Kidney (tissue), 14 donors: ENCODE data around the gene C11orf42. TPM values are rescaled to one million over a fixed set of nuclear protein-coding genes. Genes with fewer than 3 reads are reported as not detected.

Experiments used
- DNase-seq, 5 donors: peaks; one replicate each; pipeline ENCODE4 v3.0.0-alpha.2; 2013 to 2020
- FAIRE-seq: peaks from 2 replicates; lab custom pipeline; 2012; peaks lifted over from hg19 to GRCh38; lab: Jason Lieb, UNC
- H3K27ac ChIP-seq, 2 donors: one replicate each; pipeline ENCODE4 v1.7.0; 2013; ENCODE audit warnings: low read depth in 2 of 2, low read length in 2 of 2, inconsistent platforms in 1 of 2
- H3K27me3 ChIP-seq: one replicate; pipeline ENCODE4 v1.7.1; 2013; ENCODE audit warnings: low read length, inconsistent platforms; ENCODE audit not compliant: control insufficient read depth, insufficient read depth
- H3K36me3 ChIP-seq, 3 donors: one replicate each; pipeline versions ENCODE4 v1.7.0 to v1.7.1; 2013; ENCODE audit warnings: low read length in 3 of 3, control low read depth in 1 of 3, inconsistent platforms in 1 of 3; ENCODE audit not compliant: insufficient read depth in 3 of 3, control insufficient read depth in 2 of 3
- H3K4me1 ChIP-seq, 3 donors: one replicate each; pipeline versions ENCODE4 v1.7.0 to v1.7.1; 2013; ENCODE audit warnings: low read length in 3 of 3, inconsistent platforms in 1 of 3, low read depth in 1 of 3; ENCODE audit not compliant: control insufficient read depth in 2 of 3, insufficient read depth in 2 of 3
- H3K4me3 ChIP-seq, 3 donors: one replicate each; pipeline versions ENCODE4 v1.7.0 to v1.8.1; 2013; ENCODE audit warnings: low read length in 3 of 3, control low read depth in 1 of 3, inconsistent platforms in 1 of 3
- H3K9ac ChIP-seq, 3 donors: one replicate each; pipeline versions ENCODE4 v1.7.0 to v1.7.1; 2013; ENCODE audit warnings: low read length in 3 of 3, control low read depth in 1 of 3, inconsistent platforms in 1 of 3
- H3K9me3 ChIP-seq, 3 donors: one replicate each; pipeline versions ENCODE4 v1.7.0 to v1.7.1; 2013; ENCODE audit warnings: low read length in 3 of 3, control low read depth in 1 of 3, inconsistent platforms in 1 of 3; ENCODE audit not compliant: control insufficient read depth in 2 of 3, insufficient read depth in 1 of 3
- CTCF ChIP-seq: IDR thresholded peaks from 3 replicates; pipeline ENCODE4 v1.5.1; 2012; ENCODE audit warnings: mild to moderate bottlenecking, moderate library complexity, borderline replicate concordance; ENCODE audit not compliant: insufficient read depth; ENCODE audit errors: extremely low read depth
- intact Hi-C: fragments of 100-400 bp; cut with DNase I; formaldehyde crosslinking; loops from one replicate; pipeline ENCODE4 v1.11.1; 2022
- polyA plus RNA-seq: library from polyadenylated mRNA; stranded (reverse); fragments of 350-450 nt; fragmentation: Illumina TruSeq; extraction: RNeasy Lipid Tissue Mini Kit (QIAGEN cat#74804); gene quantifications from one replicate; pipeline ENCODE4 v1.2.3, GENCODE V29; 2014; ENCODE audit warnings: low read depth, low replicate concordance; ENCODE audit not compliant: insufficient read depth
- total RNA-seq: library from RNA; stranded (reverse); fragmentation: NEBNext Ultra II Directional; extraction: Animal tissue kit (Norgen Biotek cat#: 25700); gene quantifications from one replicate; pipeline ENCODE4 v1.2.1, GENCODE V29; 2021
- donor health status: control.
- donor health status: control.
- donor health status: control.
- donor health status: control.
- donor health status: control.
- donor health status: DM: yes; HTN: yes; CAD: no.
- donor health status: Normal renal cell carcinoma (clear cell type).

Gene C11orf42
- total and polyA plus RNA-seq, 2 donors from 2014 or later, result not detected

- TF ChIP-seq CTCF, result no peak
- H3K4me3 ChIP-seq, result no peak overlapping the region
- H3K27ac ChIP-seq, result no peak overlapping the region
- FAIRE-seq, result no peak
- H3K4me1 ChIP-seq, result no peaks in the 10 kb centered on the region
- DNase-seq, result no peak
- peaks cover 0 to 21% (median 8%) of the 10 kb centered on the region in 3 donors for H3K36me3 ChIP-seq
- no peaks in the 10 kb centered on the region for H3K9me3 ChIP-seq
- intact Hi-C loops, result no loop called here
- no peak overlapping the region for H3K9ac ChIP-seq
- no peaks in the 10 kb centered on the region for H3K27me3 ChIP-seq
These were observed 1.3 kb downstream of the C11orf42 start for GRCh38 chr11:6206456-6207180.

GRCh38 chr11:6209801-6210200, 4.4 kb downstream of the C11orf42 start:
- Histone ChIP-seq H3K27ac (no peak overlapping the region), H3K27me3 (no peaks in the 10 kb centered on the region), H3K4me3 (no peak overlapping the region), H3K36me3 (peaks cover 0 to 27% (median 24%) of the 10 kb centered on the region in 3 donors), H3K9ac (no peak overlapping the region), H3K4me1 (no peaks in the 10 kb centered on the region), H3K9me3 (no peaks in the 10 kb centered on the region)
- DNase-seq (peak in 1 of 5 donors; percentile 69), FAIRE-seq (no peak)
- TF ChIP-seq CTCF, result no peak
- intact Hi-C loops, result no loop called here

GRCh38 chr11:6210274-6210955, 5.1 kb downstream of the C11orf42 start:
- H3K36me3 ChIP-seq, result peaks cover 0 to 23% (median 21%) of the 10 kb centered on the region in 3 donors
- no peak overlapping the region for H3K27ac ChIP-seq
- TF ChIP-seq CTCF, result no peak
- no peak overlapping the region for H3K4me3 ChIP-seq
- FAIRE-seq, result no peak
- no peak overlapping the region for H3K9ac ChIP-seq
- no peaks in the 10 kb centered on the region for H3K9me3 ChIP-seq
- H3K4me1 ChIP-seq, result no peaks in the 10 kb centered on the region
- DNase-seq, result no peak
- intact Hi-C loops, result no loop called here
- H3K27me3 ChIP-seq, result no peaks in the 10 kb centered on the region
